ENCODE results near the gene NUDCD2. TPM values are rescaled to one million over a fixed set of nuclear protein-coding genes. Genes with fewer than 3 reads are reported as not detected.

NUDCD2 gene
- total and polyA plus RNA-seq, 9 of the 15 experiments (the other 6 are each of a cell fraction or from before 2014, with no cell fraction given): 14.6 to 76.9 (median 32.5) TPM

DNA sequence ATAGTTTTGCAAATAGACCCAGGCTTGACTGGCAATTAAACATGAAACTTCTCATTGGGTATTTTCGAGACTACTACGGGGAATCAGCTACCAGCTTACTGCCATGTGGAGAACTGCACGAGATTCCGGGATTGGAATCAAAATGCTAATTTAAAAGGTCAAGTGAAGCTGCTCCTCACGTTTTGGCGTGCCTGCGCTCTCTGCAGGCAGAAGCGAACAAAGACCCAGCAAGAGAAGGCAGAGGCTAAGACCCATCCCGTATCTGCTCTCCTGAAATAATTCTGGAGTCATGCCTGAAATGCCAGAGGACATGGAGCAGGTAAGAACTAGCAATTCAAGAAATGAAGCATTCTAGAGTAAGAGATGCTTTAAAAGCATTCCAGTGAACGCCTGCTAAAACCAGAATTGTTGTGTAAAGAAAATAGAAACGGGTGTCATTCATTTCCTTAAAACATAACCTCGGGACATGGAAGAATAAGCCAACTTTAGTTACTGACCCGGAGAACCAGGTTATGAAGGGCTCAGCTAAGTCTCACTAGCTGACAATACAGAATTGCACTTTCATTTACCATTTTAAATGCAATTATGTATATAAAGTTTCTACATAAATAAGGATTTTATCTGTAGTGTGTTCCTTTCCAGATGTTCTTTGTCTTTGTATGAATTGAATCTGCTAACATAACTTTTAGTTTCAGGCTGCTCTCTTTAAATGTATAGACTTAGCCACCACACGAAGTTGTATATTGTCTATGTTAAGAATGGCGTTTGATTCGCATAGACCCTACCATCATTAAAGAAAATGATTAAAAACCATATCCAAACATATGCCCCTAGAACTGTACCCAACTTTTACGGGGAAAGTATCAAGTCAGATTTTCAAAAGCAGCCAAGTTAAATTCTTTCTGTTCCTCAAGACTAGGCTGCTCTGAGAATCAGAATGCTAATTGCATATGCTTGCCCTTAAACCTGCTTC lies 43.5 kb upstream of the NUDCD2 start (continued):
- TF ChIP-seq, protein P1, sequence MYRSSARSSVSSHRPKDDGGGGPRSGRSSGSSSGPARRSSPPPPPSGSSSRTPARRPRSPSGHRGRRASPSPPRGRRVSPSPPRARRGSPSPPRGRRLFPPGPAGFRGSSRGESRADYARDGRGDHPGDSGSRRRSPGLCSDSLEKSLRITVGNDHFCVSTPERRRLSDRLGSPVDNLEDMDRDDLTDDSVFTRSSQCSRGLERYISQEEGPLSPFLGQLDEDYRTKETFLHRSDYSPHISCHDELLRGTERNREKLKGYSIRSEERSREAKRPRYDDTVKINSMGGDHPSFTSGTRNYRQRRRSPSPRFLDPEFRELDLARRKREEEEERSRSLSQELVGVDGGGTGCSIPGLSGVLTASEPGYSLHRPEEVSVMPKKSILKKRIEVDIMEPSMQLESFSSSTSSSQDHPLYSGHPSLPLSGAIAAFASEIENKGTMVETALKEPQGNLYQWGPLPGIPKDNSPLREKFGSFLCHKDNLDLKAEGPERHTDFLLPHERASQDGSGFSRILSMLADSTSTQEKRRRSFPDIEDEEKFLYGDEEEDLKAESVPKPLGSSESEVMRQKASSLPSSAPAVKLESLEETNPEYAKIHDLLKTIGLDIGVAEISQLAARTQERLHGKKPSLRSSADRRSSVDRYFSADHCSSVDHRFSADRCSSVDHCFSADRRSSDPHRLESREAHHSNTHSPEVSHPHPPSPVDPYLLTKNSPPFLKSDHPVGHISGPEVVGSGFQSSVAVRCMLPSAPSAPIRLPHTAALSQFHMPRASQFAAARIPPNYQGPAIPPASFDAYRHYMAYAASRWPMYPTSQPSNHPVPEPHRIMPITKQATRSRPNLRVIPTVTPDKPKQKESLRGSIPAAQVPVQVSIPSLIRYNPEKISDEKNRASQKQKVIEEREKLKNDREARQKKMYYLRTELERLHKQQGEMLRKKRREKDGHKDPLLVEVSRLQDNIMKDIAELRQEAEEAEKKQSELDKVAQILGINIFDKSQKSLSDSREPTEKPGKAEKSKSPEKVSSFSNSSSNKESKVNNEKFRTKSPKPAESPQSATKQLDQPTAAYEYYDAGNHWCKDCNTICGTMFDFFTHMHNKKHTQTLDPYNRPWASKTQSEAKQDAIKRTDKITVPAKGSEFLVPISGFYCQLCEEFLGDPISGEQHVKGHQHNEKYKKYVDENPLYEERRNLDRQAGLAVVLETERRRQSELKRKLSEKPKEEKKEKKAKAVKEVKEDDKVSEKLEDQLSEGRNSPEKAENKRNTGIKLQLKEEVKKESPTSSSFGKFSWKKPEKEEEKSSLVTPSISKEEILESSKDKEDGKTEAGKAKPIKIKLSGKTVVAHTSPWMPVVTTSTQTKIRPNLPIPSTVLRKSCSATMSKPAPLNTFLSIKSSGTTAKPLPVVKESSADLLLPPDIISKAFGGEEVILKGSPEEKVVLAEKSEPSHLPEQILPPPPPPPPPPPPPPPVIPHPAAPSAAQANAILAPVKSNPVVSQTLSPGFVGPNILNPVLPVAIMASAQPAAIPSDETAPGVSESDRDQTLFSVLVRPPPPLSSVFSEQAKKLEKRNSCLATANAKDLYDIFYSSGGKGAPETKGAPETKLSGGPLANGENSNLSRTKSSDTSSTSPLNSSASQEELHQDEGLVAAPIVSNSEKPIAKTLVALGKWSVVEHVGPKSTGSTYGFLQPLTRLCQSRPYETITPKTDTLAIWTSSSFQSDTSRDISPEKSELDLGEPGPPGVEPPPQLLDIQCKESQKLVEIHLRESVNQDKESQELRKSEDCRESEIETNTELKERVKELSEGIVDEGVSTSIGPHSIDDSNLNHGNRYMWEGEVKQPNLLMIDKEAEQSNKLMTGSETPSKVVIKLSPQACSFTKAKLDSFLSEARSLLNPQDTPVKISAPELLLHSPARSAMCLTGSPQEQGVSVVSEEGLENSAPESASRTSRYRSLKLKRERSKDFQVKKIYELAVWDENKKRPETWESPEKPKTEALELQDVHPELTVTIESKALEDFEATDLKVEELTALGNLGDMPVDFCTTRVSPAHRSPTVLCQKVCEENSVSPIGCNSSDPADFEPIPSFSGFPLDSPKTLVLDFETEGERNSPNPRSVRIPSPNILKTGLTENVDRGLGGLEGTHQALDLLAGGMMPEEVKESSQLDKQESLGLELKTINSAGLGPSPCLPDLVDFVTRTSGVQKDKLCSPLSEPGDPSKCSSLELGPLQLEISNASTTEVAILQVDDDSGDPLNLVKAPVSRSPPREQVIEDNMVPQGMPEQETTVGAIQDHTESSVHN (IDR thresholded peaks at IDR 0.05; ENCODE audit: borderline replicate concordance in 1 of 2, low read depth in 1 of 2): 0 out of 4 replicates have a peak, but pooled peaks of 1 of the 2 experiments have one; percentile 38
- TF ChIP-seq RFX5 (IDR thresholded peaks at IDR 0.05; ENCODE audit: low read depth, low read length) (no peak), CEBPB (tag; IDR thresholded peaks at IDR 0.05) (no peak), JUN (IDR thresholded peaks at IDR 0.05; ENCODE audit: borderline replicate concordance, low read depth, low read length) (0 out of 2 replicates have a peak, but pooled peaks have one; percentile 21), JUN (CRISPR knock-in tag; IDR thresholded peaks at IDR 0.05; ENCODE audit: borderline replicate concordance) (no peak), BHLHE40 (IDR thresholded peaks at IDR 0.05; ENCODE audit: low read length) (peak; percentile 98), NRF1 (conservative IDR thresholded peaks at IDR 0.05 in 1 of 2, IDR thresholded peaks at IDR 0.05 in 1 of 2) (peak; percentile 27 to 48; a peak in 3 of 4 replicates), ETV6 (IDR thresholded peaks at IDR 0.05; ENCODE audit: borderline replicate concordance in 1 of 2, low read depth in 2 of 2, low read length in 1 of 2) (no peak), ETV6 (CRISPR knock-in tag; IDR thresholded peaks at IDR 0.05; ENCODE audit: borderline replicate concordance) (no peak), SAP30 (IDR thresholded peaks at IDR 0.05; ENCODE audit: borderline replicate concordance, insufficient read depth, low read depth, low read length, poor library complexity, severe bottlenecking) (peak; percentile 2), POLR2H (tag; IDR thresholded peaks at IDR 0.05; ENCODE audit: low read depth) (peak; percentile 19; the same call in 1 of the 2 replicates), BCOR (IDR thresholded peaks at IDR 0.05) (peak; percentile 51; the same call in 1 of the 2 replicates), GTF2E2 (tag; IDR thresholded peaks at IDR 0.05) (0 out of 2 replicates have a peak, but pooled peaks have one; percentile 43), ZNF766 (CRISPR knock-in tag; conservative IDR thresholded peaks at IDR 0.05) (no peak), HNRNPK (IDR thresholded peaks at IDR 0.05; ENCODE audit: low read depth, low read length, poor library complexity, severe bottlenecking) (no peak)
- TF ChIP-seq, protein P2, sequence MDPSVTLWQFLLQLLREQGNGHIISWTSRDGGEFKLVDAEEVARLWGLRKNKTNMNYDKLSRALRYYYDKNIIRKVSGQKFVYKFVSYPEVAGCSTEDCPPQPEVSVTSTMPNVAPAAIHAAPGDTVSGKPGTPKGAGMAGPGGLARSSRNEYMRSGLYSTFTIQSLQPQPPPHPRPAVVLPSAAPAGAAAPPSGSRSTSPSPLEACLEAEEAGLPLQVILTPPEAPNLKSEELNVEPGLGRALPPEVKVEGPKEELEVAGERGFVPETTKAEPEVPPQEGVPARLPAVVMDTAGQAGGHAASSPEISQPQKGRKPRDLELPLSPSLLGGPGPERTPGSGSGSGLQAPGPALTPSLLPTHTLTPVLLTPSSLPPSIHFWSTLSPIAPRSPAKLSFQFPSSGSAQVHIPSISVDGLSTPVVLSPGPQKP (CRISPR knock-in tag; IDR thresholded peaks at IDR 0.05): no peak

All from K562 (cell line).